GM18517 (cell line): ENCODE results near the gene UGT1A6.

Experiments
- ATAC-seq: cut with Tn5 transposase; IDR thresholded peaks from one replicate; pipeline ENCODE4 v1.9.1; 2021; ENCODE audit warnings: mild to moderate bottlenecking, moderate library complexity; ENCODE audit not compliant: unreplicated experiment

UGT1A6 gene

DNA sequence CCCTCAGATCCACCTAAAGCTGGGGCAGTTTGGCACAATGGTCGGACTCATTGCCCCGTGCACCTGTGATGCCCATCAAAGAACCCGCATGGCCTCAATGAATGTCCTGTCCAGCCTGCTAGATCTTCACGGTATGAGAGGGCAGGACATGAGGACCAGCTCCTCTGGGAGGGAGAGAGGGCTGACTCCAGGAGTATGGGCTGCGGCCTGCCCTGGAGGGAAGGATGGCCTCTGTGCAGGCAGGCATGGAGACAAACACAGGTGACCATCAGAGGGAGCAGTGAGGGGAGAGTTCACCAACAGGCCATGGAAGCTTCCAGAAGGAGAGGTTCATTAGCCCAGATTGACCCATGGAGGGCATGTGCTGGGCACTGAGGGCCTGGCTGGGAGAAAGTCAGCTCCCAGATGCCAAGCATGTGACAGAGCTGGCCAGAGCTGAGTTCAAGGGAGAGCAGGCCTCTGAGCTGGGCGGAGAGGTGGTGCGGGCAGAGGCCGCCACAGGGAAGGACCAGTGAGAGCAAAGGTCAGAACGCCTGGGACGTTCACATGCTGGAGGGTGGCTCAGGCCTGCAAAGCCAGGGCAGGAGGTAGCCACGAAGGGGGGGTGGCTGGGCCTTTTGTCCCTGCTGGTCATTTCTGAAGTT is 125.4 kb downstream of the UGT1A6 start:
- ATAC-seq: no peak

DNA sequence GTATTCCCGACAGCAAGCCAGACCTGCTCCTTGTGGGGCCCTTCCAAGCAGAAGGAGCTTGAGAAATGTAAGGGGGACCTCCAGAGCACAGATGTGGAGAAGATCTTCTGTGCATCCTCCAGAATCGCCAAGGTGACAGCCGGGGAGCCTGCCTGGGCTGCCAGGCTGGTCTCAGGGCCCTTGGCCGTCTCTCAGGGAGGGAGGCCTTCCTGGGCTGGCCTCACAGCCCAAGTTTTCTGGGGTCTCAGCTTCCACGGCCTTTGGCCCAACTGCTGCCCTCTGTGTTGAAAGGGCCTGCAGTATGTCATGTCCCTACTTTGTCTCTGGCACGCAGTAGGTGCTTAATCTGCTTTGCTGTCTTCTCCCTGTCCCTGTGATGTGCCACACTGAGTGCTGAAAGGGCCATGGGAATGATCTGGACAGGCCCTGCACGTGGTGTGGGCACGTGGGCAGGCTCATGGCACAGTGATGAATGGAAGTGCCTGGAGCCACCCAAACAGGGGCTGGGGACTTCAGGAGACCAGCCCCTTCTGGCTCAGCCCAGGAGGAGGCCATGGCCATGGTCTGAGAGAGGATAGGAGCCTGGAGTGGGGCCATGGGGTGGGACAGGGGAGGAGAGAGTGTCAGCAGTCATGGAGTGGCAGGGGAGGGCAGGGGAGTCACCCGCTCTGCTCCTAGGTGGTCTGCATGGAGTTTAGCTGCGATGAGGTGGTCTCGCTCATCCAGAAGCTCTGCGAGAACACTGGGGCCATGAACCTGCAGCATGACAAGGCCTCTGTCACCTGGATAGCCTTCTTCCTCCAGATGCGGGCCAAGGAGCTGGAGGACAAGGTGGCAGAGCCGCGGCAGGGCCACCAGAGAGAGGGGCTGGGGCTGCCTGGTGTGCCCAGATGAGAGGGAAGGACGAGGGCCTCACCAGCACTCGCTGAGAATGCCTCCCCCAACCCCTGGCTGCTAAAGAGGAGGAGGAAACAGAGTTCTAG is 126.2 kb downstream of the UGT1A6 start:
- no peak for ATAC-seq

DNA sequence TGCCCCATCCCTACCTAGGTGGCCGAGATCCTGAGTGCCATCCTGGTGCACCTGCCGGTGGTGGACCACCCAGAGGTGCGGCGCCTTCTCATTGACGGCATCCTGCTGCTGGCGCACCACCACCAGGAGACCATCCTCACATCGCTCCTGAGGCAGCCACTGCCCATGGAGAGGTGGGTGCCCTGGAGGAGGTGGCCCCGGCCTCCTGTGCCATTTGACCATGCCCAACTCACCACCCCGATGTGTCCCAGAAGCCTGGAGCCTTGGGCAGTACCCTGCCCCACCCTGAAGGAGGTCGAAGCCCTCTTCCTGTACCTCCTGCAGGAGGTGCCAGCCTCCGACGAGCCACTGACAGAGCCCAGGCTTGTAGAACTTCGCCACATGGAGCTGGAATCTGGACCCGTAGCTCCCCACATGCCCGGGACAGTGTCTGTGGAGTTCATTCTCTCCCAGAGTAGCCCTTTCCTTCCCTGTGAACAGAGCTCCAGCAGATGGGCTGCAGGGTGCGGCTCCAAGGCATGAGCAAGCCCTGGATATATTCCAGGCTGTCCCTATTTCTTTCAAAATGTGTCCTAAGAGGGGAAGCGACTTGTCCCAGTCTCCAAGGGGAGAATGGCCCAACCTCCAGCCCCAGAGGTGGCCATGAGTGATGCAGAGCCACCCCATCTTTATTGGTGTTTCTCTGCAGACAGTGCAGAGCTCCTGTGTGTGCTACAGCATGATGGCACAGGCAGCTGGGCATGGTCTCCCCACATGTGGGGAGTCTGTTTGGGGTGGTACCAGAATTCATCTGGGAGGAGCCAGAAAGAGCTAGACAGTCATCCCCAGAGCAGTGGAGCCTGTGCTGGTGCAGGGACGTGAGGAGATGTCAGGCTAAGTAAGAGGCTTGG is 127.4 kb downstream of the UGT1A6 start:
- ATAC-seq: no peak

DNA sequence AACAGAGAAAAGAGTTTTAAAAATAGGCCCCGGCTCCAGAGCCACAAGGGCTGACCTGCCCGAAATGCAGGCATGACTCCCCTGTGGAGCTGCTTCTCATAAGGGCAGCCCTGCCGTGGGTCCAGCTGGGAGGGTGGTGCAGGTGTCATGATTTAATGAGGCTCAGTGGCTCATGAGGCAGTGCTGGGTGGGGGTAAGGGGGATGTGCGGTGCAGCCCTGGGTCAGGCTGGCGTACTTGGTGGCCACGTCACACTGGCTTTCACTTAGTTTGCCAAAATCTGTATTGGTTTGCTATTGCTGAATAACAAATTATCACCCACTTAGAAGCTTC is 128.1 kb downstream of the UGT1A6 start:
- no peak for ATAC-seq

DNA sequence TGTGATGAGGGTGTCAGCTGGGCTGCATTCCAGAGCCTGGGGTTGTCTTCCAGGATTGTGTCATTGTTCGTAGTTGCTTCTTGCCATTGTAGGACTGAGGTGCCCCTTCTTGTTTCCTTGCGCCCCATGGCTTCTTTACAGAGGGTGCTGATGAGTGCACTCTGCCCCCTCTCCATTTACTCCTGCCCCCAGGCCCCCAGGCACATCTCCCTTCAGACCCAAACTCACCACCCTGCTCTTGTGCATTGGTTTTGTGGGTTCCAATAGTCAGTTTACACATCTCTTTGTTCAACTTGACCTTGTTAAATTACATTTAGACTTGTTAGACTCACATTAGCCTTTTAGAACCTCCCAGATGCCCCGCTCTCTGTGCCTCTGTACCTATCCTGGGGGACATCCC is 128.5 kb downstream of the UGT1A6 start:
- no peak for ATAC-seq

DNA sequence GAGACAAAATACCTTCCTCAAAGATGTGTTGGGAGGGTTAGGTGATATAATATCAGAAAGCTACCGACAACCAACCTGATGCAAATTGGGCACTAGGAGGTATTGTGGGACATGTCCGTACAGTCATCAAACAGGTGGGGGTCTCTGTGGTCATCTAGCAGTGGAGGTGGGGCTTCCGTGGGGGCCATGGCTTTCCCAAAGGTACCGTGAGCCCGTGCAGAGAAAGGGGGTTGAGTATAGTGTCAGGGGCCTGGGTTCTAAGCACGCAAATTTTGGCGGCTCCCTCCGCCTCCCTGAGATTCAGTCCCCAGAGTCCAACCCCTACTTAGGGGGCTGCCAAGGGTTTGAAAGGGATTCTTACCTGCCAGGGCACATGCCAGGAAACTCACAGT is 129.0 kb downstream of the UGT1A6 start:
- no peak for ATAC-seq

DNA sequence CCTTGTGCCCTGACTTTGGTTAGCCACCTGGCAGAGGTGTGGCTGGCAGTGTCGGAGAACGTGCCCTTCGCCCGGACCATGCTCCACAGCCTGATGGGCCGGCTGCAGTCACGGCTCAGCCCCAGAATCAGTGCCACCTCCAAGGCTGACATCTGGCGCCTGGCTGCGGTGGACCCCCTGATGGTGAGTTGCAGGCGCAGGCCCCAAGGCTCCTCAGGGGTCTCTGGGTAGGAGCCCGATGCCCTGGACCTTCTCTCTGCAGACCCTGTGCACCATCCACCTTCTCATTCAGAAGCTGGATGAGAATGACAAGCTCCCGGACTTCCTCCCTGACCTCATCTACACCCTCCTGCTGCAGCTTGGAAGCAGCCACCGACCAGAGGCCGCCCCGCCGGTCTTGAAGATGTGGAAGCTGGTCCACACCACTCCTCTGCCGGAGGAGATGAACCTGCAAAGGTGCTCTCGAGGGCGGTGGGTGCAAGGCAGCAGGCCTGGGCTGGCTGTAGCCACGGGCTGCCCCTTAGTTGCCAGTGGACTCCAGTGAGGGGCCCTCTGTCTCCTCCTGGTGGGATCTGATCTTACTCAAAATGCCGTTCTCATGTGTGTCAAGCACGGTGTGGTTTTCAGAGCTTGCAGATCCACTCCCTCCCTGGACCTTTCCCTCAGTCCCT is 129.5 kb downstream of the UGT1A6 start:
- no peak for ATAC-seq
